BE2C (cell line): ENCODE measurements around the gene TMEM182.

Experiments
- DNase-seq: peaks from one replicate; pipeline ENCODE4 v3.0.0-alpha.2; 2020
- H3K27me3 ChIP-seq: fragments of 250-450 bp; sonication (Bioruptor Pico); 2 replicates; pipeline ENCODE4 v1.5.1; 2020; ENCODE audit warnings: mild to moderate bottlenecking
- H3K36me3 ChIP-seq: fragments of 250-450 bp; sonication (Bioruptor Pico); 2 replicates; pipeline ENCODE4 v1.5.1; 2020; ENCODE audit warnings: mild to moderate bottlenecking
- H3K4me1 ChIP-seq: fragments of 250-450 bp; sonication (Bioruptor Pico); 2 replicates; pipeline ENCODE4 v1.5.1; 2020
- H3K4me3 ChIP-seq: 2 replicates; pipeline ENCODE4 v1.5.1; 2011; ENCODE audit warnings: low read depth, low read length
- H3K9me3 ChIP-seq: fragments of 250-450 bp; sonication (Bioruptor Pico); 2 replicates; pipeline ENCODE4 v1.5.1; 2020
- TF ChIP-seq, protein P1 (sequence below): IDR thresholded peaks from 2 replicates; pipeline ENCODE4 v1.5.1; 2012; ENCODE audit warnings: mild to moderate bottlenecking, low read depth, low read length

Gene TMEM182

DNA sequence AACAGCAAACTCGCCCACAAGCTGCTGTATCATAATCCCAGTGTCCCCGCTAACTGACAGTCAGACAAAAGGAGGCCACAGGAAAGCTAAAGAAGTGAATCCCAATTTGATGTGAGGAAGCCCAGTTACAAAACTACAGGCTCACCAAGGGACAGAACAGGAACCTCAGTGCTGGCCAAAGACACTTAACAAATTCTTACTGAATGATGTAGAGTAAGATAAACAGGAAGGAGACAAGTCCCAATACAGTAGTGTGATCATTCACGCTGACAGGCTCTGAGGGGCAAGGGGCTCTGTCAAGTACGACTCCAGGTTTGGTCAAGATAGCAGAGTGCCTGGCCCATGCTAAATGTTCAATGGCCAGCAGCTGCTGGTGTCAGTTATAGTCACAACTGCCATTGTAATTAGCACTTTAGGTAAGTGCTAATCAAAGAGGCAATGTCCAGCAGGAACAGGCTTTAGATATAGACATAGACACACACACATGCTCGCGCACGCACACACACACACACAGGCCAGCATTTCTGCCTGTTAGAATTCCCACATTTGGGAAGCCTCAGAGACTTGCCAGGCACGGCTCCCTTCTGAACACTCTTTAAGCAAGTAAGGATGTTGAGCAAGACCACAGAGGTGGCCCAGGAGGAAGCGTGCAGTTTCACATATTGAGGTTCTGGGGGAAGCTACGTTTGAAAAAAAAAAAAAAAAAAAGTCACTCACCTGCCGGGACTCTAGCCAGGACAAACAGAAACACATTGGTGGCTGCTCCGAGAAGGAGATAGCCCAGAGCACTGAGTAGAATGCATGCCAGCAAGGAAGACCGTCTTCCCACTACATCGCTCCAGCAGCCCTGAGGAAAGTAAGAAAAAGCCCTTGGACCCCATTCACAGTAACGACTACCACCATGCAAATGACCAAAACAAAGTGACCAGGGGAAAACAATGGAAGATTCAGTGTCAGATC, 35.4 kb upstream of the TMEM182 start:
- TF ChIP-seq, protein P1, sequence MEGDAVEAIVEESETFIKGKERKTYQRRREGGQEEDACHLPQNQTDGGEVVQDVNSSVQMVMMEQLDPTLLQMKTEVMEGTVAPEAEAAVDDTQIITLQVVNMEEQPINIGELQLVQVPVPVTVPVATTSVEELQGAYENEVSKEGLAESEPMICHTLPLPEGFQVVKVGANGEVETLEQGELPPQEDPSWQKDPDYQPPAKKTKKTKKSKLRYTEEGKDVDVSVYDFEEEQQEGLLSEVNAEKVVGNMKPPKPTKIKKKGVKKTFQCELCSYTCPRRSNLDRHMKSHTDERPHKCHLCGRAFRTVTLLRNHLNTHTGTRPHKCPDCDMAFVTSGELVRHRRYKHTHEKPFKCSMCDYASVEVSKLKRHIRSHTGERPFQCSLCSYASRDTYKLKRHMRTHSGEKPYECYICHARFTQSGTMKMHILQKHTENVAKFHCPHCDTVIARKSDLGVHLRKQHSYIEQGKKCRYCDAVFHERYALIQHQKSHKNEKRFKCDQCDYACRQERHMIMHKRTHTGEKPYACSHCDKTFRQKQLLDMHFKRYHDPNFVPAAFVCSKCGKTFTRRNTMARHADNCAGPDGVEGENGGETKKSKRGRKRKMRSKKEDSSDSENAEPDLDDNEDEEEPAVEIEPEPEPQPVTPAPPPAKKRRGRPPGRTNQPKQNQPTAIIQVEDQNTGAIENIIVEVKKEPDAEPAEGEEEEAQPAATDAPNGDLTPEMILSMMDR: no peak

DNA sequence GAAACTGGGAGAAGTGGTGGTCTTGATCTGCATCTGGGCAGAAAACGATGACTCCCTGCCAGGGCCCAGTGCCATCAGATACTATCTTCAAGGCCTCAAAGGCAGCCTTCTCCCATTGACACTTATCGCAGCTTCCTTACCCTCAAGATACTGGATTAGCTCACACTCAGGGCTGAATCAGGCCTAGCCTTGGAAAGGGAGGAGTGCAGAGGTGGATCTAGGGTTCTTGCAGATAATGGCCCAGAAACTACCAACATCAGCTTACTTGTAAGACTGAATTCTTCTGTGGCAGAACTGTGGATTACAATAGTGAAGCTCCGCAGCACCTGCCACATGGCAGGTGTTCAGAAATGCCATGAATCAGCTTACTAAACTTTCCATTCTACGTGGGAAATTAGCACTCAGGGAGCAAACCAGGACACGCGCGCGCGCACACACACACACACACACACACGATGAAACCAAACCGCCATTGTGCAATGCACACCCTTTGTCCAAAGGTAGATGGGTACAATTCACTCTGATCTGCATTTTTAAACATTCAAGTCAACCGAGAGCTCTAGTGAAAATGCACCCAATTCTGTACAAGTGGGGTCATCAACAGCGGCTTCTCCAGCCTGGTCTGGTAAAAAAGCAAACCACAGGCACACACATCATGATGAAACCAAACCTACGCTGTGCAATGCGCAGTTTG, 26.3 kb upstream of the TMEM182 start:
- peak overlapping the region; percentile 76 for H3K4me3 ChIP-seq
- no peaks in the 10 kb centered on the region for H3K4me1 ChIP-seq
- no peaks in the 10 kb centered on the region for H3K9me3 ChIP-seq
- H3K27me3 ChIP-seq: no peaks in the 10 kb centered on the region
- DNase-seq: no peak
- TF ChIP-seq, protein P1: no peak
- H3K36me3 ChIP-seq: no peaks in the 10 kb centered on the region

More for the DNA sequence above, 35.4 kb upstream of the TMEM182 start:
- Histone ChIP-seq H3K36me3 (no peaks in the 10 kb centered on the region), H3K27me3 (no peaks in the 10 kb centered on the region), H3K9me3 (no peaks in the 10 kb centered on the region), H3K4me1 (no peaks in the 10 kb centered on the region), H3K4me3 (no peak overlapping the region)
- no peak for DNase-seq

DNA sequence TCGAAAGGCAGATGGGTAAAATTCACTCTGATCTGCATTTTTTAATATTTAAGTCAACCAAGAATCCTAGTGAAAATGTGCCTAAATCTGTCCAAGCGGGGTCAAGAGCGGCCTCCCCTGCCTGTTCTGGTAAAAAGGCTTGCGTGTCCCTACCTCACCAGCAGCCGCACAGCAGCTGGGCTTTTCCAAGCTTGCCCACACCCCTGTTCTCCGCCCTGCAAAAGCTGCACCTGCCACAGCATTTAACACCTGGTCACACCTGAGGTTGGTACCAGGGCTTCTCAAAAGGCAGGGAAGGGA, 25.8 kb upstream of the TMEM182 start:
- Histone ChIP-seq H3K9me3 (no peaks in the 10 kb centered on the region), H3K4me1 (no peaks in the 10 kb centered on the region), H3K4me3 (peak overlapping the region; percentile 76), H3K27me3 (no peaks in the 10 kb centered on the region), H3K36me3 (no peaks in the 10 kb centered on the region)
- DNase-seq: peak; percentile 12
- TF ChIP-seq, protein P1: no peak

DNA sequence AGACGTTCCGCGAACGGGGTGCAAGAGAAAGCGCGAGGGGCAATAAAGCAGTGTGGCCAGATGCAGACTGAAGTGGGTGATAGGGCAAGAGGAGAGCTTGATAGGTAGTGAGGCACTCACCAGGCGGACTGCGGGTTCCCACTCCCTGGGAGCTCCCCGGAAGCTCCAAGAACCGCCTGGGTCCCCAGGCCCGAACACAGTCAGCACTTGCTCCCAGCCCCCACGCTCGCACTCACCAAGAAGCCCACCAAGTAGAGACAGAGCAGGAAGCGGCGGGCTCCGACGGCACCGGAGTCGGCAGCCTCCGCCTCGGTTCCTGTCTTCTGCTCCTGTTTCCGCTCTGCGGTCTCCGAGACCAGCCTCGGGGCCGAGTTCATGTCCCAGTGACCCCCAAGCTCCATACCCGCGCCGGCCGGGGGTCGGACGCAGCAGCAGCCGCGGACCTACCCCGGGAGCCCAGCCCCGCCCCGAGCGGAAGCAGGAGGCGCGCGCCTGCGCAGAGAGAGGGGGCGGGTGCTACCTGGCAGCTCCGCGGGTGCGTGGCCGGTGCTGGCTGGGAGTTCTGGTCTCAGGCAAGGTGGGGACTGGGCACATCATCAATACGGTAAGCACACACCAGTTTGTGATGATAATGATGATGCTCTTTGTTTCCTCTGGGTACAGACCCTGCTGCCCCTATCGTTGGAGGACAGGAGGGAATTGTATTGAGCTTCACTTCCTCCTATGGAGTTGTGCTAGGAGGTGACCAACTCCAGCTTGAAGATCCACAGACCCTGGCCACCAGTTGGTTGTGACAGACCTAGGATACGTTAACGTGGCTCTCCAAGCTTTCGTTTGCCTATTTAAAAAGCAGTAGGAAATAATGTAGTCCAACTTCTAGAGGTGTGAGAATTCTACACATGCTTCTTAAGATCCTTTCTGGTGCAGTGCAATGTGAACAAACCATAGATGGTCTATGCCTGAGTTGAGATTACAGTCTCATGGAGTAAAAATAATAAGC, 25.1 kb upstream of the TMEM182 start:
- TF ChIP-seq, protein P1: no peak
- Histone ChIP-seq H3K27me3 (no peaks in the 10 kb centered on the region), H3K9me3 (no peaks in the 10 kb centered on the region), H3K4me3 (peak overlapping the region; percentile 76), H3K36me3 (no peaks in the 10 kb centered on the region), H3K4me1 (no peaks in the 10 kb centered on the region)
- DNase-seq: peak; percentile 75

DNA sequence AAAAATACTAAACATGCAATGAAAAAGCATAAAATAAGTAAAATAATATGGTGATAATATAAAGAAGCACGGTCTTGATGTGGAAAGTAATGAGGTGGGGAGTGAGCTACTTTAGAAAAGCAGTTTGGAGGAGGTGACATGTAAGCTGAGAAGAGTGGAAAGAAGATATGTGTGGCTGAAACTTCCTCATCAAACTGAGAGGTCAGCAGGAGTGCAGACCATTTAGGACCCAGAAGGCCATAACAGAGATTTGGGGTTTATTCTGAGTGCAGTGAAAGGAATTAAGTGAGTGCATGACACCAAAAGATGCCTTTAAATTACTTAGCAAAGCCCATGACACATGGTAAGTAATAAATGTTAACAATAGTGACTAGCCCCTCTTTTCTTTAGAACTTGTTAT, 24.4 kb upstream of the TMEM182 start:
- DNase-seq: no peak

More for the DNA sequence above, 24.4 kb upstream of the TMEM182 start:
- TF ChIP-seq, protein P1: no peak
- no peaks in the 10 kb centered on the region for H3K4me1 ChIP-seq
- no peaks in the 10 kb centered on the region for H3K9me3 ChIP-seq
- H3K27me3 ChIP-seq: no peaks in the 10 kb centered on the region
- H3K4me3 ChIP-seq: peak overlapping the region; percentile 76; the same call in 1 of the 2 replicates
- no peaks in the 10 kb centered on the region for H3K36me3 ChIP-seq
